WERI-Rb-1 (cell line): Measurements from ENCODE around the gene HOXA7.
A peak's percentile ranks its signal among the peaks of the same experiment; 100 is the strongest.

ENCODE experiments used
- DNase-seq: peaks from one replicate; pipeline ENCODE4 v3.0.0-alpha.2; 2020
- H3K27ac ChIP-seq: fragments of 250-450 bp; sonication (Bioruptor Pico); 2 replicates; pipeline ENCODE4 v1.5.1; 2020; ENCODE audit warnings: mild to moderate bottlenecking, moderate library complexity
- H3K27me3 ChIP-seq: fragments of 250-450 bp; sonication (Bioruptor Pico); 2 replicates; pipeline ENCODE4 v1.5.1; 2021; ENCODE audit warnings: mild to moderate bottlenecking, low read depth, moderate library complexity; ENCODE audit not compliant: insufficient read depth, severe bottlenecking
- H3K36me3 ChIP-seq: fragments of 250-450 bp; sonication (Bioruptor Pico); 2 replicates; pipeline ENCODE4 v1.5.1; 2020; ENCODE audit warnings: mild to moderate bottlenecking, moderate library complexity
- H3K4me3 ChIP-seq: 2 replicates; pipeline ENCODE4 v1.5.1; 2011; ENCODE audit warnings: low read depth, mild to moderate bottlenecking, control low read depth, low read length
- H3K9me3 ChIP-seq: fragments of 250-450 bp; sonication (Bioruptor Pico); 2 replicates; pipeline ENCODE4 v1.5.1; 2021; ENCODE audit warnings: mild to moderate bottlenecking, moderate library complexity; ENCODE audit not compliant: severe bottlenecking
- CTCF ChIP-seq: IDR thresholded peaks from 2 replicates; pipeline ENCODE4 v1.5.1; 2011; ENCODE audit warnings: low read depth, mild to moderate bottlenecking, control low read depth, inconsistent platforms, low read length

The HOXA7 gene

GRCh38 chr7:27165089-27165995, 8.9 kb upstream of the HOXA7 start, which contains the start of gene HOXA9:
Gene HOXA9, minus strand, starts transcription at chr7:27165537. Its CDS starts 80 bp downstream, at chr7:27165457.
- Histone ChIP-seq H3K27me3 (peaks cover 60% of the 10 kb centered on the region), H3K27ac (no peak within 1 kb of the TSS), H3K4me3 (peak within 1 kb of the TSS; percentile 26), H3K9me3 (peaks cover 21% of the 10 kb centered on the region), H3K36me3 (no peaks in the 10 kb centered on the region)
- no peak for TF ChIP-seq CTCF
- no peak for DNase-seq

GRCh38 chr7:27164367-27165088, 8.1 kb upstream of the HOXA7 start:
- TF ChIP-seq CTCF: no peak
- Histone ChIP-seq H3K4me3 (no peak overlapping the region), H3K27me3 (peaks cover 55% of the 10 kb centered on the region)

GRCh38 chr7:27164045-27164366, 7.5 kb upstream of the HOXA7 start:
- Histone ChIP-seq H3K4me3 (no peak overlapping the region), H3K27ac (no peak overlapping the region), H3K9me3 (peaks cover 21% of the 10 kb centered on the region), H3K27me3 (peaks cover 55% of the 10 kb centered on the region), H3K36me3 (no peaks in the 10 kb centered on the region)
- DNase-seq: no peak
- TF ChIP-seq CTCF: no peak

More at GRCh38 chr7:27164367-27165088, 8.1 kb upstream of the HOXA7 start:
- DNase-seq: no peak
- Histone ChIP-seq H3K27ac (no peak overlapping the region), H3K36me3 (no peaks in the 10 kb centered on the region), H3K9me3 (peaks cover 21% of the 10 kb centered on the region)

- peaks cover 21% of the 10 kb centered on the region for H3K9me3 ChIP-seq
- DNase-seq: no peak
- no peaks in the 10 kb centered on the region for H3K36me3 ChIP-seq
- H3K27ac ChIP-seq: no peak overlapping the region
- TF ChIP-seq CTCF: no peak
- no peak overlapping the region for H3K4me3 ChIP-seq
- peaks cover 53% of the 10 kb centered on the region for H3K27me3 ChIP-seq
Observed at GRCh38 chr7:27163288-27164044, 7.0 kb upstream of the HOXA7 start.

GRCh38 chr7:27162561-27163287, 6.2 kb upstream of the HOXA7 start:
- H3K27ac ChIP-seq: no peak overlapping the region
- H3K9me3 ChIP-seq: peaks cover 22% of the 10 kb centered on the region
- no peak for DNase-seq
- H3K36me3 ChIP-seq: no peaks in the 10 kb centered on the region
- no peak overlapping the region for H3K4me3 ChIP-seq
- TF ChIP-seq CTCF: no peak
- H3K27me3 ChIP-seq: peaks cover 48% of the 10 kb centered on the region
